GM12872 (cell line): ENCODE data around the gene DCLK2.

ENCODE experiments used
- CTCF ChIP-seq: IDR thresholded peaks from 3 replicates; pipeline ENCODE4 v1.5.1; 2011; ENCODE audit warnings: low read depth, mild to moderate bottlenecking, low read length, moderate library complexity; ENCODE audit not compliant: insufficient read depth

The DCLK2 gene

GRCh38 chr4:150164956-150165629 is 86.8 kb downstream of the DCLK2 start:
- no peak for TF ChIP-seq CTCF

GRCh38 chr4:150167054-150167453 is 88.8 kb downstream of the DCLK2 start:
- TF ChIP-seq CTCF, result no peak

- TF ChIP-seq CTCF, result no peak
These were observed 95.2 kb downstream of the DCLK2 start for GRCh38 chr4:150173432-150173861.

GRCh38 chr4:150173982-150174398 is 95.7 kb downstream of the DCLK2 start:
- TF ChIP-seq CTCF, result no peak

- TF ChIP-seq CTCF, result no peak
These were observed 98.3 kb downstream of the DCLK2 start for GRCh38 chr4:150176547-150176946.

- TF ChIP-seq CTCF, result no peak
These were observed 99.9 kb downstream of the DCLK2 start for GRCh38 chr4:150178161-150178560.

- TF ChIP-seq CTCF, result no peak
These were observed 103.3 kb downstream of the DCLK2 start for GRCh38 chr4:150181536-150181935.
